ENCODE data around the gene GP5. TPM values are rescaled to one million over a fixed set of nuclear protein-coding genes. Genes with fewer than 3 reads are reported as not detected.

GP5 gene
- polyA plus RNA-seq, 3 donors from 2014 or later = 0.20 to 0.37 TPM; not detected in 1

DNA sequence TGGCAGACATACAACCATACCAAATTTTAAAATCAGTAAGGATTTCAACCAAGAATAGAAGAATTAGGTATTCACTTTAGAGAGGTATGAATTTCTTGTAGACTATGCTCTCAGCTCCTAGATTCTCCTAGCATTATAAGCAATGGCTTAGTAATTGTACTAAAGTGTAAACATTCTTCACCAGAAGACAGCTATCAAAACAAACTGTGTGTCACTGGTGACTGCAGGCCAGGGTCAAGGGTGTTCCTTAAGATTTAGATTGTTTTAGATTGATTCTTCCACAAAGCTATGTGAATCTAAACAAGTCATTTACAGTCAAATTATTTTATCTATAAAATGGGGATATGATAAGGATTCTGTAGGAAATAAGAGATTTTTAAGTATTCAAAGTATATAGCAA is 23.1 kb upstream of the GP5 start:
- no peak for DNase-seq
- Mint-ChIP-seq H3K27me3 (ENCODE audit: low read depth in 3 of 3) (peaks cover 0 to 2% (median 2%) of the 10 kb centered on the region in 3 donors), H3K27ac (peak overlapping the region in 1 of 6 donors; percentile 9), H3K4me3 (no peak overlapping the region), H3K4me1 (no peaks in the 10 kb centered on the region), H3K9me3 (no peaks in the 10 kb centered on the region), H3K36me3 (peaks cover 28 to 41% (median 33%) of the 10 kb centered on the region in 3 donors)

DNA sequence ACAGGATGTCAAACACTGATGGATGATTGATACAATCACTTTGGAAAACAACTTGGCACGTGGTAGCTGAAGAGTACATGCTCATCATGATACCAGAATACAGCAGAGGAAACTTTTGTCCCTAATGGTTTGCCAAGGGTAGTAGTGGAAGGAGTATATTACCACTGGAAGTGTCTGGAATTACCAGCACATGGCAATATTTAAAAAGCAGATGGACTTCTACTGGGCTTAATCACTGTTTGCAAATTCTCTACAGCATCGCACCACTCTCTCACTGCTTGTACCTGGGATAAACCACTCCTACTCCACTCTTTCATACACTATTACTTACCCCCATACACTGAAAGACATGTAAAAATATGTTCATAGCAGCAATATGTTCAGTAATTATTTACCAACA is 19.6 kb upstream of the GP5 start:
- Mint-ChIP-seq H3K4me1 (no peaks in the 10 kb centered on the region), H3K9me3 (no peaks in the 10 kb centered on the region), H3K27me3 (ENCODE audit: low read depth in 3 of 3) (no peaks in the 10 kb centered on the region), H3K4me3 (no peak overlapping the region), H3K27ac (no peak overlapping the region), H3K36me3 (peaks cover 24 to 36% (median 25%) of the 10 kb centered on the region in 3 donors)
- DNase-seq = no peak

DNA sequence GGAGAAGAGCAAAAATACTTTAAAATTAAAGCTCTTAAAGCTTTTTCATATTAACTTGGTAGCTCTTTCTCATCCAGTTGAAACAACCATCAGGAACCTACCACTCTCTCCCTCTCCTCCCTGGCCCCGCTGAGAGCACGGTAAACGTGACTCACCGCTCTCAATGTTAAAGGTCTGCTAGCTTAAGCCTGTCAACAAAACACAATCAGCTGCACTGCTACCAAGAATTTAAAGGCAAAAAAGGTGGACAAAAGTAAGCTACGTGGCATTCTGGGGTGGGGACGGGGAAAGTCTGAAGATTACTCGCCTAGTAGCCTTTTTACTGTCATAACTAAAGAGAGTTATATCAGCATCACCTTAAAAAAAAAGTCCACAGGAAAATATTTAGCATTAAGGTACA is 8.4 kb upstream of the GP5 start:
- Mint-ChIP-seq H3K4me1 (peaks cover 0 to 2% of the 10 kb centered on the region in 2 donors), H3K36me3 (peaks cover 14 to 20% (median 19%) of the 10 kb centered on the region in 3 donors), H3K27ac (no peak overlapping the region), H3K9me3 (no peaks in the 10 kb centered on the region), H3K4me3 (no peak overlapping the region), H3K27me3 (ENCODE audit: low read depth in 3 of 3) (no peaks in the 10 kb centered on the region)
- no peak for DNase-seq

DNA sequence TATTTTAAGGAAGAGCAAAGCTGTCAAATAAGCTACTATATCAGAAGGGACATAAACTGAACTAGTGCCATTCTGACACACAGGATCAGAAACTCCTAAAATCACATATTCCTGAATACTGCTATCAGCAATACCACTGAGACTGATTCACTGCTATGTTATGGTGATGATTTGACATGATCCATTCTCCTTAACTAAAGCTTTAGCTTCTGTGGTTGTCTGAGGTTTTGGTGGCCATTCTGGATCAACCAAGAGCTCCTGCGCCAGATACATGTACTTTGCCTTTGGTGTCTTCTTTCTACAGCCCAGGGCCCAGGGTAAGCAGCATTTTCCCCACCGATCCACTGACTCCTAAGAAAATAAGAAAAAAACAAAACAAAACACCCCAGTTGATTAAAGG is 6.7 kb upstream of the GP5 start:
- DNase-seq = no peak
- Mint-ChIP-seq H3K4me3 (no peak overlapping the region), H3K4me1 (peaks cover 0 to 2% of the 10 kb centered on the region in 2 donors), H3K27me3 (ENCODE audit: low read depth in 3 of 3) (no peaks in the 10 kb centered on the region), H3K36me3 (peaks cover 12 to 15% (median 14%) of the 10 kb centered on the region in 3 donors), H3K9me3 (no peaks in the 10 kb centered on the region), H3K27ac (no peak overlapping the region)

DNA sequence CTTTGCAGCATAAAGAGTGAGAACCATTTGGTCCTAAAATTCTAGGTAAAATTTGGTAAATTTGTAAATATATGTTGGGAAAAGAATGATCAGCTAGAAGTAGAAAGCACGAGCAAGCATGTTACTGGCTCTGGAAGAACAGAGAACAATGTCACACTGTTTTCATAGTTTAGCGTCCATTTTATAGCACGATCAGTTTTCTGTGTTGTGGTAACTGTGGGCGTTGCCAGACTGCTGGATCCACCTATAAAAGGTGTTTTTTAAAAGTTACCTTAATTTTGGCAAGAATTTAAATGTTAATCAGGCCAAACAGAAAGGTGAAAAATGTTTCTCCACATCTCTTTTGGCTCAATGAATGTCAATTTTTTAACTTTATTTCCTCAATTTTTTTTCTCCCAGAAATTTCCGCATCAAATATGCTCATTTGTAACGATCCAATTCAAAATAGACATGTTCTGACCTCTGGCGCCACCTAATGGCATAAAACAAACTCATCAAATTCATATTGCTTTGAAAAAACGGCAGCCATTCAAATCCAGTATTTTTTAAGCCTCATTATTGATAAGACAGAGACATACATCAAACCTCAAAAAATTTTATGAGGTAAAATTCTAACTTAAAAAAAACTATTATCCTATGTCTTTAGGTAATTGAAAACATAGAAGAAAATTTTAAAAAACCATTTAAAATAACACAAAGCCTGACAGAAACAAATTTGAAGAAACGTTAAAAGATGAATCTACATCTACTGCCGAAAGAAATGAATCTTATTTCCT is 5.5 kb upstream of the GP5 start:
- no peak overlapping the region for H3K27ac Mint-ChIP-seq
- peaks cover 0 to 1% (median 0%) of the 10 kb centered on the region in 6 donors for H3K9me3 Mint-ChIP-seq
- no peaks in the 10 kb centered on the region for H3K27me3 Mint-ChIP-seq (ENCODE audit: low read depth in 3 of 3)
- peaks cover 9 to 15% (median 14%) of the 10 kb centered on the region in 3 donors for H3K36me3 Mint-ChIP-seq
- peak; percentile 23 to 36 (median 30) for DNase-seq
- no peak overlapping the region for H3K4me3 Mint-ChIP-seq
- peaks cover 6 to 7% of the 10 kb centered on the region in 2 donors for H3K4me1 Mint-ChIP-seq

DNA sequence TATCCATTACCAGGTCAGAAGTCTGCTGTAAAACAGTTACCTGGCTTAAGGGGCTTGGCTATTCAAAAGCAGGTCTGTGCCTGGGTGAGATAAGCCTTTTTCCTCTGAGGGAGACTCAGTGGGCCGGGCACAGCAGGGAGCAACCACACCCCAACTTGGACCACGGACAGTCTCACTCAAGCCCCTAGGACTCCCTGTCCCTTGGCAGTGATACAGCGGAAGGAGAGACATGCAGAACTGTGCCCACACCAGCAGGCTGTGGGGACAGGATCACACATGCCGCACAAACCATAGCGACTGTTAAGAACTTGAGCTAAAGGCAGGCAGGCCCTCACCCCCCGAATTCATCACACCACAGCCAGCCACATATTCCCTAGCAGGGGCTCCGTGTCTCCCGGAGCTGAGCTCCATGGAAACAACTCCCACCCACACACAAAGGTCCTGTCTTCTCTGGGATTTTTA is 2.8 kb upstream of the GP5 start:
- Mint-ChIP-seq H3K27ac (no peak overlapping the region), H3K27me3 (ENCODE audit: low read depth in 3 of 3) (peaks cover 0 to 10% (median 8%) of the 10 kb centered on the region in 3 donors), H3K36me3 (peaks cover 0 to 5% (median 4%) of the 10 kb centered on the region in 3 donors), H3K9me3 (peaks cover 0 to 2% (median 0%) of the 10 kb centered on the region in 6 donors), H3K4me3 (no peak overlapping the region), H3K4me1 (peaks cover 29 to 30% of the 10 kb centered on the region in 2 donors)
- DNase-seq = no peak

DNA sequence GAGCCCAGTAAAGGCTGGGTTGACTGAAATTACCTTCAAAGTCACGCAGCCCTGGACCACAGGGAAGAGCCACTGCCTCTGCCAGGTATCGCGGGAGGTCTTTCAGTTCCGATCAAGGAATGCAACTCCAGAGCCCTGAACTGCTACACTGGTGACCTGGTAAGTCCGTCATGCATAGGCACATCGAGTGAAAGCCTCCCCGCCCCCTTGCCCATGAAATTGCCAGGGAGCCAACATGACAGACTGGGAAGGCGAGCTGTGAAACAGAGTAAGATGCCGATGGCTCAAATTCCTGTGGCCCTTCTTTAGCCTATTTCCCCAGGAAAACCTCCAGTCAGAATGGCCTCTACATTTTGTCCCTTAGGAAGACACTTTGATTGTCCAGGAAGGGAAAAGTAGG is 2.3 kb upstream of the GP5 start:
- no peak for DNase-seq
- Mint-ChIP-seq H3K4me1 (peaks cover 31 to 33% of the 10 kb centered on the region in 2 donors), H3K4me3 (no peak overlapping the region), H3K27ac (no peak overlapping the region), H3K9me3 (peaks cover 0 to 2% (median 0%) of the 10 kb centered on the region in 6 donors), H3K27me3 (ENCODE audit: low read depth in 3 of 3) (peaks cover 0 to 10% (median 8%) of the 10 kb centered on the region in 3 donors), H3K36me3 (peaks cover 0 to 5% (median 4%) of the 10 kb centered on the region in 3 donors)

DNA sequence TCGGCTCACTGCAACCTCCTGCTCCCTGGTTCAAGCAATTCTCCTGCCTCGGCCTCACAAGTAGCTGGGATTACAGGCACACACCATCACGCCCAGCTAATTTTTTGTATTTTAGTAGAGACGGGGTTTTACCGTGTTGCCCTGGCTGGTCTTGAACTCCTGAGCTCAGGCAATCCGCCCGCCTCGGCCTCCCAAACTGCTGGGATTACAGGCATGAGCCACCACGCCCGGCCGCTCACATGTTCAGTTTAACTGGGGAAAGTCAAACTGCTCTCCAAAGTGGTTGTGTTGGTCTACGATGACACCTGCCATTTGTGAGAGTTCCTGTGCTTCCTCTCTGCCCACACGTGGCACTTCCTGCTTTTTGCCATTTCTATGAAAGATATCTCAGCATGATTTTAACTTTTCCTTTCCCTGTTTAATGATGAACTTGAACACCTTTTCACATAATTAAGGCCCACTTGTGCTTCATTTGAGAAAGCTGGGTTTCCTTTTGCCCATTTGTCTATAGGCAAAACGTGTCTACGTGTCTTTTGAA is 877 bp upstream of the GP5 start:
- peaks cover 0 to 2% (median 0%) of the 10 kb centered on the region in 6 donors for H3K9me3 Mint-ChIP-seq
- no peak for DNase-seq
- H3K27me3 Mint-ChIP-seq (ENCODE audit: low read depth in 3 of 3) = peaks cover 0 to 16% (median 10%) of the 10 kb centered on the region in 3 donors
- peak overlapping the region in 2 of 5 donors; percentile 42 to 79 for H3K4me3 Mint-ChIP-seq
- peaks cover 37 to 41% of the 10 kb centered on the region in 2 donors for H3K4me1 Mint-ChIP-seq
- peaks cover 0 to 4% (median 0%) of the 10 kb centered on the region in 3 donors for H3K36me3 Mint-ChIP-seq
- no peak overlapping the region for H3K27ac Mint-ChIP-seq

DNA sequence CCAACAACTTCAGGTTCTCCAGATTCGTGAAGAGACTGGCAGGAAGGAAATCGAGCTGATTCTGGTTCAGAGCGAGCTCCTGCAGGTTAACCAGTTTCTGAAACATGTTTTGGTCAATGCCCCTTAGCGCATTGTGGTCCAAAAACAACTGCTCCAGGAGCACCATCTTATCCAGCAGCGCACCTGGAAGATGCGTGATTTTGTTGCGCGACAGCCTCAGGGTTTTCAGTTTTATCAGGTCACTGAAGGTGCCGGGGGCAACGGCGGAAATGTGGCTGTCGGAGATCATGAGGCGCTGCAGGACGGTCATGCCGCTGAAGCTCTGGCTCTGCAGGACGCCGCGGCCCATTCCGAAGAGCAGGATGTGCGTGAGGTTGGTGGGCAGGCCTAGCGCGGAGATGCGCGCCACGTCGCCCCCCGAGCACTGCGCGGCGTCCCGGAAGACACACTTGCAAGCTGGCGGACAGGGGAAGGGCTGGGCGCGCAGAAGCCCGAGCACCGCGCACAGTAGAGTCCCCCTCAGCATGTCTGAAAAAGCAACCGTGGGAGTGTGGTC is 1.2 kb downstream of the GP5 start:
- peak; percentile 26 to 42 (median 31) for DNase-seq
- Mint-ChIP-seq H3K9me3 (peaks cover 0 to 2% (median 0%) of the 10 kb centered on the region in 6 donors), H3K36me3 (no peaks in the 10 kb centered on the region), H3K4me1 (peaks cover 36 to 41% of the 10 kb centered on the region in 2 donors), H3K4me3 (peak overlapping the region; percentile 69 to 85 (median 79)), H3K27me3 (ENCODE audit: low read depth in 3 of 3) (peaks cover 0 to 17% (median 10%) of the 10 kb centered on the region in 3 donors), H3K27ac (peak overlapping the region in 1 of 6 donors; percentile 16)

DNA sequence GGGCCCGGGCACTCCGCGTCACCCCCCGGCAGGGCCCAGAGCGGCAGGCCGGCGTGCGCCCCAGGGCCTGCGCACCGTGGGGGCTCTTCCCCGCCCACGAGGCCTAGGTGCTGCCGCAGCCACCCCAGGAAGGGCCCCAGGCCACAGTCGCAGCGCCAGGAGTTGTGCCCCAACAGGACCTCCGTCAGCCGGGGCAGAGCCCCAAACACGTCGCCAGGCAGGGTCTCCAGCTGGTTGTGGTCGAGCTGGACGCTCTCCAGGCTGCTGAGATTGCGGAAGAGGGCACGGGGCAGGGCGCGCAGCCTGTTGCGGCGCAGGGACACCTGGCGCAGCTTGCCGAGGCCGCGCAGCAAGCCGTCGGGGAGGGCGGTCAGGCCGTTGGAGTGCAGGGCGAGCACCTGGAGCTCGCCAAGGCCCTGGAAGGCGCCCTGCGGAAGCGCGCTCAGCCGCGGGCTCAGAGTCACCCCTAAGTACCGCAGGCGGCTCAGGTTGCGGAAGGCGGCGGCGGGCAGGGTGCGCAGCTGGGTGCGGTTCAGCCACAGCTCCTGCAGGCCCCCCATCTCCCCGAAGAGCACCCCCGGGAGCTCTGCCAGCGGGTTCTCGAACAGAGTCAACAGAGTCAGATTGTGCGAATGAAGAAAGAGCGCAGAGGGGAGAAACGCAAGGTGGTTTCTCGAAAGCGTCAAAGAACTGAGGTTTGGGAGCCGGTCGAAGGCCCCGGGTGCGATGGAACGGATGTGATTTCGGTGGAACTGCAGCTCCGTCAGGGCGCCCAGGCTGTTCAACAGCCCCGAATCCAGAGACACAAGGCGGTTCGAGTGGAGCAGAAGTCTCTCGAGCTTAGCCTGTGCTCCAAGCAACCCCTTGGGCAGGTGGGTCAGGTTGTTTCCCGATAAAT is 2.0 kb downstream of the GP5 start:
- Mint-ChIP-seq H3K9me3 (peaks cover 0 to 2% (median 0%) of the 10 kb centered on the region in 6 donors), H3K27me3 (ENCODE audit: low read depth in 3 of 3) (peaks cover 0 to 17% (median 10%) of the 10 kb centered on the region in 3 donors), H3K27ac (no peak overlapping the region), H3K4me3 (peak overlapping the region; percentile 69 to 85 (median 79)), H3K4me1 (peaks cover 36 to 41% of the 10 kb centered on the region in 2 donors), H3K36me3 (no peaks in the 10 kb centered on the region)
- DNase-seq = peak in 1 of 3 donors; percentile 10

DNA sequence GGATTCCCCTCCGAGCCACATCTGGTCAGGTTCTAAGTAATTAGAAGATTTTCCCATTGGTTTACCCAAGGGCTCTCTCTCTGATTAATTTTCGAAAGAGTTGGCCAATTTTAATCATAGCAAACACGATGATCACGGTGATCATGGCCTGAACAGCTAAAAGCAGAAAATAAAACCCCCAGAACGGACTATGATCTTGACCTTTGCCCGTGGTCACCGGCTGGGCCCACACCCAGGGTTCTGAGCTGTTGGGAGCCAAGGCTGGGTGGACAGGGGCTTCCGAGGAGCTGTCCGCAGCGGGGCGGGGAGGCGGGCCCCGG is 2.6 kb downstream of the GP5 start:
- Mint-ChIP-seq H3K36me3 (no peaks in the 10 kb centered on the region), H3K9me3 (peaks cover 0 to 2% (median 0%) of the 10 kb centered on the region in 6 donors), H3K27me3 (ENCODE audit: low read depth in 3 of 3) (peaks cover 0 to 17% (median 10%) of the 10 kb centered on the region in 3 donors), H3K4me3 (peak overlapping the region; percentile 36 to 81 (median 68)), H3K27ac (no peak overlapping the region), H3K4me1 (peaks cover 36 to 41% of the 10 kb centered on the region in 2 donors)
- no peak for DNase-seq

DNA sequence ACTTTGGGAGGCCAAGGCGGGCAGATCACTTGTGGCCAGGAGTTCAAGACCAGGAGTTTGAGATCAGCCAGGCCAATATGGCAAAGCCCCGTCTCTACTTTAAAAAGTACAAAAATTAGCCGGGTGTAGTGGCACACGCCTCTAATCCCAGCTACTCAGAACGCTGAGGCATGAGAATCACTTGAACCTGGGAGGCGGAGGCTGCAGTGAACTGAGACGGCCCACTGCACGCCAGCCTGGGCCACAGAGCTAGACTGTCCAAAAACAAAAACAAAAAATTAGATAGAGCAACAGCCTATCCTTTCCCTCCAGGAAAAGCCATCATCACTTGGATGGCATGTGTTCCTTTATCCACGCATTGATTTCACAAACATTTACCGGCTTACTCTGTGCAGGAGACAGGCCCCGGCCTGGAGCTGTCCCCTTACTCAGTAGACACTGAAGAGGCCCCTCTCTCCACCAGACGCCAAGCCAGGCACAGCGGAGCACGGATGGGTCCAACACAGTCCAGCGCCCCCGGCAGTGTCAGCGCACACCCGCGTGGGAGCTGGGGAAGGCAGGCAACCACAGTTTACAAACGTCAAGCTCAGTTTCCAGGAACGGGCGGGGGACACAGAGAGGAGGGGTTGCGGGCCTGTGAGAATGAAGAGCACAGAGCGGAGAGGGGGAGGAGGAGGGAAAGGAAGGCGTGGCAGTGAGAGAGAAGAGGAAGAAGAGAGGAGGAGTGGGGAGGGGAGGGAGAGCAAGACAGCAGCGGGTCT is 3.1 kb downstream of the GP5 start:
- Mint-ChIP-seq H3K4me3 (peak overlapping the region in 4 of 5 donors; percentile 21 to 81 (median 64)), H3K36me3 (no peaks in the 10 kb centered on the region), H3K4me1 (peaks cover 36 to 41% of the 10 kb centered on the region in 2 donors), H3K9me3 (peaks cover 0 to 2% (median 0%) of the 10 kb centered on the region in 6 donors), H3K27ac (no peak overlapping the region), H3K27me3 (ENCODE audit: low read depth in 3 of 3) (peaks cover 0 to 17% (median 10%) of the 10 kb centered on the region in 3 donors)
- DNase-seq = no peak
